Uterus (tissue), 4 donors: Measurements from ENCODE around the gene ZNF594. TPM values are rescaled to one million over a fixed set of nuclear protein-coding genes. Genes with fewer than 3 reads are reported as not detected.
"Not testable (repeated sequence)": the region's sequence is repeated elsewhere in the genome, so short reads cannot be mapped to it uniquely, and the experiment has no call there.

Experiments
- DNase-seq, 2 donors: peaks; one replicate each; pipeline ENCODE4 v3.0.0-alpha.2; 2019 to 2020
- H3K27ac ChIP-seq, 2 donors: fragments of 200-600 bp; sonication (generic); 1 replicate in 1 of 2; 2 replicates in 1 of 2; pipeline ENCODE4 v1.5.1; 2016 to 2018
- H3K27me3 ChIP-seq, 2 donors: fragments of 200-600 bp; sonication (generic); one replicate each; pipeline ENCODE4 v1.5.1; 2018 to 2019; ENCODE audit warnings: control low read depth in 1 of 2
- H3K36me3 ChIP-seq, 2 donors: fragments of 200-600 bp; sonication (generic); one replicate each; pipeline ENCODE4 v1.5.1; 2019; ENCODE audit warnings: control low read depth in 1 of 2
- H3K4me1 ChIP-seq, 2 donors: fragments of 200-600 bp; sonication (generic); one replicate each; pipeline ENCODE4 v1.5.1; 2018 to 2019; ENCODE audit warnings: control low read depth in 1 of 2
- H3K4me3 ChIP-seq, 2 donors: fragments of 200-600 bp; sonication (generic); 1 replicate in 1 of 2; 2 replicates in 1 of 2; pipeline ENCODE4 v1.5.1; 2018 to 2019; ENCODE audit warnings: mild to moderate bottlenecking in 1 of 2
- H3K9me3 ChIP-seq, 2 donors: fragments of 200-600 bp; sonication (generic); one replicate each; pipeline ENCODE4 v1.5.1; 2019; ENCODE audit warnings: control low read depth in 1 of 2
- CTCF ChIP-seq, 4 experiments: fragments of 200-600 bp in 2 of 4; fragments of 450-650 bp in 2 of 4; sonication (generic) in 2 of 4; IDR thresholded peaks; one replicate each; pipeline ENCODE4 v1.5.1; 2016 to 2019; ENCODE audit warnings: antibody characterized with exemption in 4 of 4, mild to moderate bottlenecking in 2 of 4, moderate library complexity in 1 of 4
- POLR2A ChIP-seq, 2 donors: fragments of 450-650 bp; IDR thresholded peaks; one replicate each; pipeline ENCODE4 v1.6.1; 2016; ENCODE audit warnings: antibody characterized with exemption in 2 of 2, mild to moderate bottlenecking in 1 of 2, moderate library complexity in 1 of 2
- intact Hi-C: fragments of 100-400 bp; cut with DNase I; formaldehyde crosslinking; loops from one replicate; pipeline ENCODE4 v1.15.1; 2023; ENCODE audit warnings: low total_unique reads
- total RNA-seq, 4 donors: library from RNA; depleted of rRNA in 3 of 4; stranded (reverse); fragments of >200 nt in 3 of 4; gene quantifications; one replicate each; pipeline versions ENCODE4 v1.1.0 to v1.2.4, GENCODE V29; 2014 to 2023
- donor health status: DM: yes; HTN: yes; CAD: no.

Gene ZNF594
- total RNA-seq, 4 donors from 2014 or later: 7.9 to 43.3 (median 14.3) TPM

DNA sequence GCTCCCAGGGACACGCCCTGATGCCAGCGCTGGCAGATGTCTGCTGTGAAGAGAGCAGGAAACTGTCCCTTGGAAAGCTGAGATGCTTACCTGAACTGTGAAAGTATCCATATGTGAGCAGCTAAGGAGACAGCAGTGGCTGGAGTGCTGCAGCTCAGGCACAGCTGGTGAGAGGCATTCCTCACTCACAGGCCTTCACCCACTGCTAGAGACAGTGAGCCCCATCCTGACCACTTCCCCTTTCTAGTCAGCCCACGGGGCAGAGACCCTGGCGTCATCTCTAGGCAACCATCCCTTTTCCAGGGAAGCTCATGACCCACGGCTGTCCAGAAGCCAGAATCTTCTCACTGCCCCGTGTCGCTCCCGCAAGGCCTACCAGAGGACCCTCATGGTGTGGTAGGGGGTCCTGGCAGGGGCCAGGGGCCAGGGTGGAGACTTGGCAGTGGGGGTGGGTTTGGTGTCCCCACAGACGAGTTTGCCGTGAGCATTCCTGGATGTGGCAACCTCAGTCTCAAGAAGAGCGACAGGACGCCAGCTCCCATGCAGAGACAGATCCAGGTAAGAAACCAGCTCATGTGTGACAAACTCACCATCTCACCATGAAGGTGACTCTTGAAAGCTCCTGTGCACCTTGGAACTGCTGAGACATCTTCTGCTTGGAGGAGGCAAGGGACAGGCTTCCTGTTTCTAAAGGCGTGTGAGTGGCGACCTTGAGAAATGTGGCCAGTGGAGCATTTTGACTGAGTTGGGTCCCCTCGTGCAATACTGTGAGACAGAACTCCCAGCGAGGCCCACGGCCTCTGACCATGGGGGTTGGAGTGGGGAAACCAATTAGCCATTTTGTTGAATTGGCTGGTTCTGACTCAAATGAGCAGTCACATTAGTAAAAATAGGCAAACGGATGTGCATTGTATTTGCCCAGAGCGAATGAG lies 43.2 kb upstream of the ZNF594 start, which contains the start of gene SCIMP:
Gene SCIMP (minus strand): TSS at position 216 of the 932 bp plus-strand sequence. CDS start 105 bp downstream, at position 111.
- H3K27ac ChIP-seq: no peak within 1 kb of the TSS
- no peaks in the 10 kb centered on the region for H3K27me3 ChIP-seq
- H3K4me1 ChIP-seq: no peaks in the 10 kb centered on the region
- intact Hi-C loops: no loop called here
- no peaks in the 10 kb centered on the region for H3K36me3 ChIP-seq
- no peak for TF ChIP-seq POLR2A (IDR thresholded peaks at IDR 0.05)
- TF ChIP-seq CTCF (IDR thresholded peaks at IDR 0.05): no peak
- no peaks in the 10 kb centered on the region for H3K9me3 ChIP-seq
- DNase-seq: no peak
- no peak within 1 kb of the TSS for H3K4me3 ChIP-seq

GRCh38 chr17:5233492-5233891 lies 41.8 kb upstream of the ZNF594 start:
- H3K36me3 ChIP-seq, H3K4me1 ChIP-seq, DNase-seq, H3K9me3 ChIP-seq, H3K27ac ChIP-seq, intact Hi-C loops, H3K4me3 ChIP-seq, H3K27me3 ChIP-seq: not testable (repeated sequence)

GRCh38 chr17:5226940-5227878 lies 35.5 kb upstream of the ZNF594 start:
- no peaks in the 10 kb centered on the region for H3K4me1 ChIP-seq
- intact Hi-C loops: no loop called here
- H3K27ac ChIP-seq: no peak overlapping the region
- TF ChIP-seq CTCF (IDR thresholded peaks at IDR 0.05): no peak
- TF ChIP-seq POLR2A (IDR thresholded peaks at IDR 0.05): no peak
- no peak overlapping the region for H3K4me3 ChIP-seq
- H3K9me3 ChIP-seq: no peaks in the 10 kb centered on the region
- H3K36me3 ChIP-seq: no peaks in the 10 kb centered on the region
- DNase-seq: no peak
- no peaks in the 10 kb centered on the region for H3K27me3 ChIP-seq

- H3K9me3 ChIP-seq: no peaks in the 10 kb centered on the region
- DNase-seq: no peak
- intact Hi-C loops: no loop called here
- no peak overlapping the region for H3K4me3 ChIP-seq
- no peak for TF ChIP-seq CTCF (IDR thresholded peaks at IDR 0.05)
- TF ChIP-seq POLR2A (IDR thresholded peaks at IDR 0.05): no peak
- H3K27ac ChIP-seq: no peak overlapping the region
- no peaks in the 10 kb centered on the region for H3K36me3 ChIP-seq
- H3K4me1 ChIP-seq: no peaks in the 10 kb centered on the region
- no peaks in the 10 kb centered on the region for H3K27me3 ChIP-seq
Observed at GRCh38 chr17:5225668-5226457, 34.2 kb upstream of the ZNF594 start.

DNA sequence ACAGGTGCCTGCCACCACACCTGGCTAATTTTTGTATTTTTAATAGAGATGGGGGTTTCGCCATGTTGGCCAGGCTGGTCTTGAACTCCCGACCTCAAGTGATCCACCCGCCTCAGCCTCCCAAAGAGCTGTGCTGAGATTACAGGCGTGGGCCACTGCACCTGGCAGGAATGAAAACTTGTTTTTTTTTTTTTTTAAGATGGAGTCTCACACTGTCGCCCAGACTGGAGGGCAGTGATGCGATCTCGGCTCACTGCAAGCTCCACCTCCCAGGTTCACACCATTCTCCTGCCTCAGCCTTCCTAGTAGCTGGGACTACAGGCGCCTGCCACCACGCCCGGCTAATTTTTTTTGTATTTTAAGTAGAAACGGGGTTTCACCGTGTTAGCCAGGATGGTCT lies 30.2 kb upstream of the ZNF594 start:
- H3K27ac ChIP-seq, H3K36me3 ChIP-seq, H3K4me3 ChIP-seq, H3K27me3 ChIP-seq, intact Hi-C loops, H3K9me3 ChIP-seq, H3K4me1 ChIP-seq, DNase-seq: not testable (repeated sequence)
